HL-60/S4 treated with retinoic acid at 250 ng/mL for 4 days and 3 days (cell line): ENCODE data around the gene B9D1.

Experiments used
- in situ Hi-C: fragments of 300-500 bp; cut with MboI; formaldehyde crosslinking; loops from 2 replicates; pipeline ENCODE4 v1.7.0; 2022; ENCODE audit warnings: low sequenced_read_pairs

B9D1 gene

GRCh38 chr17:19361944-19362276 lies 613 bp downstream of the B9D1 start:
- in situ Hi-C loops: loop anchor here (25.0 kb wide), 1 partner anchor 400 kb away; no protein-coding TSS in a partner anchor

GRCh38 chr17:19361326-19361725 lies 1.2 kb downstream of the B9D1 start:
- in situ Hi-C loops: loop anchor here (25.0 kb wide), 1 partner anchor 401 kb away; no protein-coding TSS in a partner anchor

- in situ Hi-C loops: loop anchor here (25.0 kb wide), 1 partner anchor 402 kb away; no protein-coding TSS in a partner anchor
These were observed 1.8 kb downstream of the B9D1 start for GRCh38 chr17:19360772-19361171.

- in situ Hi-C loops: loop anchor here (25.0 kb wide), 1 partner anchor 402 kb away; no protein-coding TSS in a partner anchor
These were observed 2.7 kb downstream of the B9D1 start for GRCh38 chr17:19359856-19360255.

GRCh38 chr17:19359151-19359550 lies 3.4 kb downstream of the B9D1 start:
- in situ Hi-C loops: loop anchor here (25.0 kb wide), 1 partner anchor 403 kb away; no protein-coding TSS in a partner anchor

GRCh38 chr17:19357761-19358160 lies 4.8 kb downstream of the B9D1 start:
- in situ Hi-C loops: loop anchor here (25.0 kb wide), 1 partner anchor 405 kb away; no protein-coding TSS in a partner anchor

GRCh38 chr17:19357351-19357750 lies 5.2 kb downstream of the B9D1 start:
- in situ Hi-C loops: loop anchor here (25.0 kb wide), 1 partner anchor 405 kb away; no protein-coding TSS in a partner anchor

- in situ Hi-C loops: loop anchor here (25.0 kb wide), 1 partner anchor 408 kb away; no protein-coding TSS in a partner anchor
These were observed 7.8 kb downstream of the B9D1 start for GRCh38 chr17:19354748-19355147.

GRCh38 chr17:19353401-19353800 lies 9.1 kb downstream of the B9D1 start:
- in situ Hi-C loops: loop anchor here (25.0 kb wide), 1 partner anchor 409 kb away; no protein-coding TSS in a partner anchor

- in situ Hi-C loops: no loop called here
These were observed 13.7 kb downstream of the B9D1 start for GRCh38 chr17:19348806-19349205.

- in situ Hi-C loops: no loop called here
These were observed 14.4 kb downstream of the B9D1 start for GRCh38 chr17:19348081-19348650.

GRCh38 chr17:19347323-19348080 lies 15.0 kb downstream of the B9D1 start:
- in situ Hi-C loops: no loop called here

- in situ Hi-C loops: no loop called here
These were observed 15.9 kb downstream of the B9D1 start for GRCh38 chr17:19346351-19347255.

GRCh38 chr17:19345486-19346350 lies 16.8 kb downstream of the B9D1 start:
- in situ Hi-C loops: no loop called here

GRCh38 chr17:19345067-19345460 lies 17.5 kb downstream of the B9D1 start:
- in situ Hi-C loops: no loop called here

GRCh38 chr17:19344311-19345066 lies 18.0 kb downstream of the B9D1 start:
- in situ Hi-C loops: no loop called here

- in situ Hi-C loops: no loop called here
These were observed 18.8 kb downstream of the B9D1 start for GRCh38 chr17:19343671-19344151.

GRCh38 chr17:19343256-19343630 lies 19.3 kb downstream of the B9D1 start:
- in situ Hi-C loops: no loop called here

- in situ Hi-C loops: no loop called here
These were observed 19.8 kb downstream of the B9D1 start for GRCh38 chr17:19342611-19343255.
